HG02571 (cell line): Measurements from ENCODE around the gene LIPE.

ENCODE experiments used
- ATAC-seq: cut with Tn5 transposase; IDR thresholded peaks from one replicate; pipeline ENCODE4 v1.9.1; 2021; ENCODE audit warnings: mild to moderate bottlenecking, moderate library complexity; ENCODE audit not compliant: unreplicated experiment

Gene LIPE

GRCh38 chr19:42412661-42413076 is 14.5 kb downstream of the LIPE start:
- ATAC-seq = no peak

GRCh38 chr19:42412227-42412626 is 15.0 kb downstream of the LIPE start:
- ATAC-seq = no peak

GRCh38 chr19:42411581-42412178 is 15.5 kb downstream of the LIPE start:
- ATAC-seq = no peak

GRCh38 chr19:42410371-42410770 is 16.8 kb downstream of the LIPE start:
- ATAC-seq = no peak

- no peak for ATAC-seq
These were observed 17.7 kb downstream of the LIPE start for GRCh38 chr19:42409477-42409876.

- no peak for ATAC-seq
These were observed 19.4 kb downstream of the LIPE start for GRCh38 chr19:42407816-42408175.

- no peak for ATAC-seq
These were observed 19.9 kb downstream of the LIPE start for GRCh38 chr19:42407085-42407815.

GRCh38 chr19:42406111-42406510 is 21.1 kb downstream of the LIPE start:
- ATAC-seq = no peak

- ATAC-seq = no peak
These were observed 23.6 kb downstream of the LIPE start for GRCh38 chr19:42403586-42403985.

- no peak for ATAC-seq
These were observed 24.6 kb downstream of the LIPE start for GRCh38 chr19:42402376-42403116.

- no peak for ATAC-seq
These were observed 25.6 kb downstream of the LIPE start for GRCh38 chr19:42401365-42402303.

GRCh38 chr19:42400404-42400803 is 26.8 kb downstream of the LIPE start:
- ATAC-seq = no peak

- ATAC-seq = no peak
These were observed 29.7 kb downstream of the LIPE start for GRCh38 chr19:42397263-42398166.

GRCh38 chr19:42396381-42397262 is 30.6 kb downstream of the LIPE start:
- peak; percentile 91 for ATAC-seq

GRCh38 chr19:42394751-42395150 is 32.4 kb downstream of the LIPE start:
- no peak for ATAC-seq

GRCh38 chr19:42392165-42392564 is 35.0 kb downstream of the LIPE start:
- no peak for ATAC-seq

- no peak for ATAC-seq
These were observed 37.3 kb downstream of the LIPE start, which contains the start of gene CNFN for GRCh38 chr19:42389899-42390298. TSS of gene CNFN (minus strand) at chr19:42390297. CDS start at chr19:42389037, 1,260 bp downstream.

- ATAC-seq = no peak
These were observed 38.2 kb downstream of the LIPE start for GRCh38 chr19:42388851-42389489.
